Gastroesophageal sphincter (tissue), 3 donors: ENCODE results near the gene PREB.

ENCODE experiments used
- CTCF ChIP-seq, 4 experiments: fragments of 200-600 bp in 2 of 4; fragments of 450-650 bp in 2 of 4; sonication (generic) in 1 of 4; IDR thresholded peaks; one replicate each; pipeline ENCODE4 v1.5.1; 2017 to 2019; ENCODE audit warnings: antibody characterized with exemption in 4 of 4, mild to moderate bottlenecking in 2 of 4, moderate library complexity in 2 of 4
- POLR2AphosphoS5 ChIP-seq: sonication (generic); formaldehyde crosslinking; IDR thresholded peaks from one replicate; pipeline ENCODE4 v1.6.1; 2017; ENCODE audit warnings: antibody characterized with exemption

- no peak for TF ChIP-seq CTCF (IDR thresholded peaks at IDR 0.05)
- no peak for TF ChIP-seq POLR2AphosphoS5
Observed at GRCh38 chr2:27131429-27131828, 3.0 kb downstream of the PREB start.
